Muscle layer of colon (tissue), 2 donors: ENCODE results near the gene UVRAG.

Experiments
- H3K27ac ChIP-seq: one replicate; pipeline ENCODE4 v1.7.0; 2013; ENCODE audit warnings: low read depth, mild to moderate bottlenecking, low read length, moderate library complexity
- H3K27me3 ChIP-seq, 2 donors: one replicate each; pipeline ENCODE4 v1.7.0; 2013; ENCODE audit warnings: low read length in 2 of 2, mild to moderate bottlenecking in 2 of 2; ENCODE audit not compliant: insufficient read depth in 2 of 2, control insufficient read depth in 1 of 2
- H3K36me3 ChIP-seq: one replicate; pipeline ENCODE4 v1.7.0; 2013; ENCODE audit warnings: mild to moderate bottlenecking, low read length; ENCODE audit not compliant: insufficient read depth
- H3K4me1 ChIP-seq: one replicate; pipeline ENCODE4 v1.7.0; 2013; ENCODE audit warnings: mild to moderate bottlenecking, low read length; ENCODE audit not compliant: insufficient read depth
- H3K4me3 ChIP-seq, 2 donors: one replicate each; pipeline ENCODE4 v1.7.0; 2013; ENCODE audit warnings: low read length in 2 of 2, low read depth in 1 of 2, mild to moderate bottlenecking in 1 of 2, moderate library complexity in 1 of 2
- H3K9ac ChIP-seq: one replicate; pipeline ENCODE4 v1.7.0; 2013; ENCODE audit warnings: low read length
- H3K9me3 ChIP-seq: one replicate; pipeline ENCODE4 v1.7.0; 2013; ENCODE audit warnings: mild to moderate bottlenecking, low read length
- donor health status: abdominal sarcoma.
- donor health status: Adenocarcinoma of cecum.

Gene UVRAG

DNA sequence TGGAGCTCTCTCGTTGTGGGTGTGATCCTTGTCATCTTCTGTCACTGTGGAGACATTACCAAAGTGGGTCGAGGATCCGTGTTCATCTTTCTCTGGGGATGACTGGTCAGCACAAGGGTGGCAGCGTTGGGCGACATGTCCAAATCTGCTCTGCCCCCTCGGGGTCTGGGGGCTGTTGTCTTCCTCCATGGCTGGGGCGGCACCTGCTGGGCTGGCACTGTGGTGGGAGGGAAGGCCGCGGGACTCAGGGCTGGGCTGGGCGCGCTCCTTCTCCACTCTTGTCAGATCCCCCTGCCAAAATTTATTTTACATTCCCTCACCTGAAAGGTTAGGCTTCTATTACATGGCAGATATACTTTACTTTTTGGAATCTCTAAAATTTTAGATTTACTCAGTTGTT lies 96.4 kb downstream of the UVRAG start:
- H3K4me3 ChIP-seq: no peak overlapping the region
- H3K36me3 ChIP-seq: no peaks in the 10 kb centered on the region
- no peak overlapping the region for H3K9ac ChIP-seq
- H3K27me3 ChIP-seq: no peaks in the 10 kb centered on the region
- no peaks in the 10 kb centered on the region for H3K9me3 ChIP-seq
- H3K4me1 ChIP-seq: peaks cover 12% of the 10 kb centered on the region
- no peak overlapping the region for H3K27ac ChIP-seq

DNA sequence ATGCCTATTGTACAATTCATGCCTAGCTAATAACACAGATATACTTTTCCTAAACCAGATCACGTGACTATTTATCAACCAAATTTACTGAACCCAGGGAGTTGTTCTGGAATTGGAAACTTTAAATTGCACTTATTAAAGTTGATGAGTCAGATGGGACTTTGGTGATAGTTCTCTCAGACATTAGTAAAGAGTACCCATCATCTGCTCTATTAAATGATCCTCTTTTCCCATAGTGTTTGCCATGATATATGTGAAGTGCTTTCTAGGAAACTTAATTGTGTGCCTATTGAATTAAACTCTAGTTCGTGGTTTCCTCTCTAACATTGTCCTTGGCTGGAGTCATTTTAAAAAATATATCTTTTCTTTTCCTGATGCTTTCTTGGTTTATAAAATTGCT lies 99.0 kb downstream of the UVRAG start:
- Histone ChIP-seq H3K36me3 (no peaks in the 10 kb centered on the region), H3K4me3 (no peak overlapping the region), H3K9ac (no peak overlapping the region), H3K4me1 (peaks cover 19% of the 10 kb centered on the region), H3K9me3 (no peaks in the 10 kb centered on the region), H3K27ac (no peak overlapping the region), H3K27me3 (no peaks in the 10 kb centered on the region)

DNA sequence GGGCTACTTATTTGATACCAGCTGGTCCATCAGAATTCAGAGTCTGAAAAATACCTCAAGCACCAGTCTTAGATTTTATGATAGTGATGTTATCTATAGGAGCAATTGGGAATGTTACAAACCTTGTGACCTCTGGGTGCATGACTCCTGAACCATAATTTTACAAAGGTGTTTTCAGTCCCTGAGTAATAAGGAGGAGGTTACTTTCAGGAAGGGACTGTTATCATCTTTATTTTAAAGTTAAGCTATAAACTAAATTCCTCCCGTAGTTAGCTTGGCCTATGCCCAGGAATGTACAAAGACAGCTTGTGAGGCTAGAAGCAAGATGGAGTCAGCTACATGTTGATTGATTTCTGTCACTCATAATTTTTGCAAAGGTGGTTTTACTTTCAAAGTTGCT lies 101.9 kb downstream of the UVRAG start:
- Histone ChIP-seq H3K9ac (no peak overlapping the region), H3K9me3 (no peaks in the 10 kb centered on the region), H3K4me1 (peaks cover 24% of the 10 kb centered on the region), H3K4me3 (no peak overlapping the region), H3K27ac (no peak overlapping the region), H3K27me3 (no peaks in the 10 kb centered on the region), H3K36me3 (no peaks in the 10 kb centered on the region)

DNA sequence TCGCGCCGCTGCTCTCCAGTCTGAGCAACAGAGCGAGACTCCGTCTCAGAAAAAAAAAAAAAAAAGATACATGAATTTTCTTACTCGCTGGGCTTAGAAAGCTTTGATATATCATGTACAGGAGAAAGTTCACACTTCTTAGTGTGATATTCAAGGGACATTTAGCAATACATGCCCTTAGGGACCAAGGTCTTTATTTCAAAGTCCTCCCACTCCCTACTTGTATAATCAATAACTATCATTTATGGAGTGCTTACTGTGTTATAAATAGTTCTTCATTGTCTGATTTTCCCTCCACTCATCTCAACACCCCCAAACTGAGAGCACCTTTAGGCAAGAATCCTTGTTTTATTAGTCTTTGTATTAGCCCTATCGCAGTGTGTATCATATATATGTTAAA lies 103.3 kb downstream of the UVRAG start:
- H3K4me1 ChIP-seq: peaks cover 14% of the 10 kb centered on the region
- H3K9me3 ChIP-seq: no peaks in the 10 kb centered on the region
- no peak overlapping the region for H3K9ac ChIP-seq
- no peaks in the 10 kb centered on the region for H3K36me3 ChIP-seq
- no peak overlapping the region for H3K27ac ChIP-seq
- no peaks in the 10 kb centered on the region for H3K27me3 ChIP-seq
- H3K4me3 ChIP-seq: no peak overlapping the region

DNA sequence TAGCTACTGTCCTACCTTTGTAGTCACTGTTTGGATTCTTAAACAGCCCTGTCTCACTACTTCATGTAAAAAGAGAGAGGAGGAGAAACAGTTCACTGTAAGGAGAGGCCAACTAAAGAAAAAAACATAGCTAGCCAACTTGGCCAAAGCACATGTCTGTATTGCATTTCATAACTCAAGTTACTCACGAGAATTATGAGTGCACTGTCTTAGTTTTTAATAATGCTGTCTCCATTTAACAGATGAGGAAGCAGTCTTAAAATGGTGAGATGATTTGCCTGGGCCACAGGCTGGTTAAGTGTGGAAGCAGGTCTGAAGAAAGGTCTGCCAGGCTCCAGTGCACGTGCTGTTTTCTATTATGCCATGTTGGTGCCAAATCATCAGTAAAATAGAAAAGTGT lies 104.5 kb downstream of the UVRAG start:
- H3K27ac ChIP-seq: no peak overlapping the region
- no peaks in the 10 kb centered on the region for H3K36me3 ChIP-seq
- H3K9me3 ChIP-seq: no peaks in the 10 kb centered on the region
- H3K27me3 ChIP-seq: no peaks in the 10 kb centered on the region
- peaks cover 16% of the 10 kb centered on the region for H3K4me1 ChIP-seq
- no peak overlapping the region for H3K9ac ChIP-seq
- H3K4me3 ChIP-seq: no peak overlapping the region

DNA sequence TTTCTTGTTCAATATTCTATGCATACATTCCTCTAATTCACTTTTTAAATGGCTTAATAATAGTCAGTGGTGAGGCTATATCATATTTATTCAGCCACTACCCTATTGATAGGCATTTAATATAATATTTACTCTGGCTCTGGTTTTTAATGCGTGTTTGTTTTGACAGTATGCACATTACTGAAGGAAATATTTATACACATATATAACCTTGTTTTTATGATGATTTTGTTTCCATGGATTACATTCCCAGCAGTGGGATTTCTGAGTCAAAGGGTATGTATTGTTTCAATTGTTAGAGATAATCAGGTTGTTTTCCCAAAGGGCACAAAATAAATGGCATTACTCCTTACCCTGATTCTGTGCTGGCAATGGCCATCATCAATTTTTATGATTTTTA lies 105.8 kb downstream of the UVRAG start:
- Histone ChIP-seq H3K4me3 (no peak overlapping the region), H3K27ac (no peak overlapping the region), H3K9ac (no peak overlapping the region), H3K4me1 (peaks cover 29% of the 10 kb centered on the region), H3K36me3 (no peaks in the 10 kb centered on the region), H3K9me3 (no peaks in the 10 kb centered on the region), H3K27me3 (no peaks in the 10 kb centered on the region)

DNA sequence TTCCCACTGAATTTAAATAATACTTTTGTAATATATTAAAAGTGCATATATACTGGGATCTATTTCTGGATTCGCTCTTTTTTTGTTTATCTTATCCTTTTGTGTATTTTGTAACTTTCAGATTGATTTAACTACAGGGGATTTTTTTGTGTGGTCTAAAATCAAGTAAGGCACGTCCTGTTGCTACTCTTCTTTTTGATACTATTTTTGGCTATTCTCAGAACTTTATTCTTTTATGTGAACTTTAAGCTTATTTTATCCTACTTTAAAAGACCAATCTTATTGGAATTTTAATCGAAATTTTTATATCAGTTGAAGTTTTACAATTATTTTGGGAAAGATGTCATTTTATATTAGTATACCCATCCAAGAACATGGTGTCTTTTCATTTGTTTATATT lies 106.8 kb downstream of the UVRAG start:
- Histone ChIP-seq H3K9me3 (no peaks in the 10 kb centered on the region), H3K27ac (no peak overlapping the region), H3K36me3 (no peaks in the 10 kb centered on the region), H3K4me1 (peaks cover 29% of the 10 kb centered on the region), H3K9ac (no peak overlapping the region), H3K27me3 (no peaks in the 10 kb centered on the region), H3K4me3 (no peak overlapping the region)

DNA sequence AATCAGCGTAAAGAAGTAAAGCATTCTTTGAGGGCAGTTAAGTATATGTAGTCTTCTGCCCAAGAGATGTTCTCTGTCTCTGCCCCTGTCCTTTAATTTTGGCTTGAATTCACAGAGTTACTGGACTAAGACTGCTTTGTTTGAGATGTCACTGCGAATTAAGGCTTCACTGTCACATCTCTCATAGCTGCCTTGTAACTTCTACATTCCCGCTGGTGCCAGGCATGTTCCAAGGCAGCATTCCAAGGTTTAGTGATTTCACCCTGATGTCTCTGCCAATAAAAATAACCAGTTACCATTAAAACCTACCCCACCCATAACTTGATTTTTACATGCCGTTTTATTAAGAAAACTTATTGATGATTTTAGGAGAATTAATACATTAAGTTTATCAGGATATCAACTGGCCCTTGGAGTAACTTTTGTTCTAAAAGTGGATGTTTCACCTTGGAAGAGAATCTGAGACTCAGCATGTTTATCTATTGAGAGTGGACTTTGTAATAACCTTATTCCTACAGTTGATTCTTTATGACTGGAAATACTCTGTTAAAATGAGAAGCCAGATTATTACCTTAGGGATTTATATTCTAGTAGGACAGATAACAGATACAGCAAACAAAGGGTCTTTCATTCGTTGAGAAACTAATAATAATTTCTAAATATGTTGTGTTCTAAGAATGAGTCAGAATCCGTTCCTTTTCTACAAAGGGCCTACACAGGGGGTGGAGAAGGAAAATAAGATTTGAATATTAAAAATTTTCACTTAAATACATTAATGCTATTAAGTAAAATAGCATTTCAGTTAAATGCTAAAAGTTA lies 110.2 kb downstream of the UVRAG start:
- Histone ChIP-seq H3K36me3 (no peaks in the 10 kb centered on the region), H3K27ac (no peak overlapping the region), H3K9me3 (no peaks in the 10 kb centered on the region), H3K27me3 (no peaks in the 10 kb centered on the region), H3K9ac (no peak overlapping the region), H3K4me1 (peaks cover 16% of the 10 kb centered on the region), H3K4me3 (no peak overlapping the region)

DNA sequence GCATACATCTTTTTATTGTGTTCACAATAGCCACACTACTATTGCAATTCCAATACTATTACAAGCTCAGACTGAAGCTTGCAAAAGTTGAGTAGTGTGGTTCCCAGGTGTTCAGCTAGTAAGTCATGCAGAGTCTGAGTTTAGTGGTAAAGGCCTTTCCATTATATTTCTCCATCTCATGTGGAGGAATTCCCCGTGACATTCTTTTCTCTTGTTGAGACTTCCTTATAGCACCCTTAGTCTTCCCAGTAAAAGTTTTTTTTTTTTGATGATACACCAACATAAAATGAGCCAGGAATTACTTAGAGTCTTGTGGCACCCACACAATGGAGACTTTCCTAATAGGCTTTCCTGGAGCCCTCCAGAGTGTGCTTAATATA lies 110.8 kb downstream of the UVRAG start:
- H3K36me3 ChIP-seq: no peaks in the 10 kb centered on the region
- peaks cover 16% of the 10 kb centered on the region for H3K4me1 ChIP-seq
- H3K9ac ChIP-seq: no peak overlapping the region
- H3K27ac ChIP-seq: no peak overlapping the region
- no peaks in the 10 kb centered on the region for H3K27me3 ChIP-seq
- H3K4me3 ChIP-seq: no peak overlapping the region
- no peaks in the 10 kb centered on the region for H3K9me3 ChIP-seq

DNA sequence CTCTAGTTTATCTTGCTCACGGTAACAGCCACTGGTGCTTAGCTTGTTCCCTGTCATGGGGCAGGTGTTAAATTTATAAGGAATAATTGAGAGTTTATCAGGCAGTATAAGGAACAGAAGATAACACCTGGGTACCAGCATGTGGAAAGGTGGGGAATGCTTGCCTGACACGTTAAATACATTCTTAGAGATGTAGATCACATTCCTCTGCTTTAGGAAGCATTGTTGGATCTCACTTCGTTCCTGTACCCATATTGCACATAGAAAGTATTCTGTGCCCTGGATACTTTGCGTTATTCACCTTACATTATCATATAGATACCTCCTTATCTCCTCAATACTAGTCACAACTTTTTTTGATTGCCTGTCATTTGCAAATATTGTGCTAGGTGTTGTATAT lies 114.7 kb downstream of the UVRAG start:
- Histone ChIP-seq H3K27ac (no peak overlapping the region), H3K9ac (no peak overlapping the region), H3K36me3 (no peaks in the 10 kb centered on the region), H3K4me3 (no peak overlapping the region), H3K27me3 (no peaks in the 10 kb centered on the region), H3K9me3 (no peaks in the 10 kb centered on the region), H3K4me1 (peaks cover 12% of the 10 kb centered on the region)

DNA sequence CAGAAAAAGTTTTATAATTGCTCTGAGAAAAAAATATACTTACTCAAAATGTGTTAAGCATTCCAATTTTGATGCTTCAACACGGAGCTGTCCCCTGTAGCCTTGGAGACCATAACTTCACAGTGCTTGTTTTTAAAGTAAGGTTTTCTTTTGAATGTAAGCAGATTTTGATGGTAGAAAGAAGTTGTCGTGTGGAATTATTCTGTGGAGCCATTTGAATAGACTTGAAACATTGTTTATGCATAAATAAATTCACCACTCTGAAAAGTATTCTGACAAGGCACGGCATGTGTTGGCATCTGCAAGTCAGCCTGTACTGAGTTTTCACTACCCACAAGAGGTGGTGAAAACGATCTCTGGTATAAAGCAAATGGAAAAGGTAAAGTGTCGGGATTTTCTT lies 115.5 kb downstream of the UVRAG start:
- Histone ChIP-seq H3K9ac (no peak overlapping the region), H3K9me3 (no peaks in the 10 kb centered on the region)

DNA sequence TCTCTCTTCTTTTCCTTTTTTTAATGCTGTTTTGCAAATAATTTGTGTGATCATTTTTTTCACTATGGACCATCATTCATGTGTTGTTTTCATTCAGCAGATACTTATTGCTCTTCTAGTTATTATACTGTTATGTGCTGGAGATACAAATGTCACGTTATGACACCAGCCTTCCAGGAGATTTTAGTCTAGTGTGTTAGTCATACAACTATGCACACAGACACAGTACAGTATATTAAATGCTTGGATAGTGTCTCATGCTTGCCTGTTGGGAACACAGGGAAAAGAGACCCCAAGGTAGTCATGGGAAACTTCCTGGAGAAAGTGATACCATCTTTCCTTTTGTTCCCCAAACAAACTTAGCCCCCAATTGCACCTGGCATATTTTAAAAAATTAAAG lies 116.1 kb downstream of the UVRAG start:
- no peak overlapping the region for H3K9ac ChIP-seq
- no peaks in the 10 kb centered on the region for H3K27me3 ChIP-seq
- no peak overlapping the region for H3K4me3 ChIP-seq
- H3K27ac ChIP-seq: no peak overlapping the region
- no peaks in the 10 kb centered on the region for H3K36me3 ChIP-seq
- no peaks in the 10 kb centered on the region for H3K9me3 ChIP-seq
- H3K4me1 ChIP-seq: no peaks in the 10 kb centered on the region

More for the DNA sequence above, 115.5 kb downstream of the UVRAG start:
- Histone ChIP-seq H3K36me3 (no peaks in the 10 kb centered on the region), H3K4me1 (peaks cover 4% of the 10 kb centered on the region), H3K27ac (no peak overlapping the region), H3K4me3 (no peak overlapping the region), H3K27me3 (no peaks in the 10 kb centered on the region)
